GM06990 (cell line): ENCODE measurements around the gene ITGB2.

Experiments used
- DNase-seq: peaks from one replicate; pipeline ENCODE4 v3.0.0-alpha.2; 2011; ENCODE audit not compliant: insufficient read length; ENCODE audit errors: extremely low read depth
- H3K27me3 ChIP-seq: replicated peaks from 2 replicates; pipeline ENCODE4 v1.6.0; 2011; ENCODE audit warnings: low read length; ENCODE audit not compliant: control insufficient read depth, insufficient read depth
- H3K36me3 ChIP-seq: 2 replicates; pipeline ENCODE4 v1.5.1; 2011; ENCODE audit warnings: low read length; ENCODE audit not compliant: control insufficient read depth, insufficient read depth
- H3K4me3 ChIP-seq: replicated peaks from 2 replicates; pipeline ENCODE4 v1.5.1; 2011; ENCODE audit warnings: low read depth, mild to moderate bottlenecking, control low read depth, low read length
- CTCF ChIP-seq: IDR thresholded peaks from 2 replicates; pipeline ENCODE4 v1.5.1; 2011; ENCODE audit warnings: low read length, control low read depth, mild to moderate bottlenecking, inconsistent platforms; ENCODE audit not compliant: insufficient read depth, poor library complexity, severe bottlenecking

ITGB2 gene

DNA sequence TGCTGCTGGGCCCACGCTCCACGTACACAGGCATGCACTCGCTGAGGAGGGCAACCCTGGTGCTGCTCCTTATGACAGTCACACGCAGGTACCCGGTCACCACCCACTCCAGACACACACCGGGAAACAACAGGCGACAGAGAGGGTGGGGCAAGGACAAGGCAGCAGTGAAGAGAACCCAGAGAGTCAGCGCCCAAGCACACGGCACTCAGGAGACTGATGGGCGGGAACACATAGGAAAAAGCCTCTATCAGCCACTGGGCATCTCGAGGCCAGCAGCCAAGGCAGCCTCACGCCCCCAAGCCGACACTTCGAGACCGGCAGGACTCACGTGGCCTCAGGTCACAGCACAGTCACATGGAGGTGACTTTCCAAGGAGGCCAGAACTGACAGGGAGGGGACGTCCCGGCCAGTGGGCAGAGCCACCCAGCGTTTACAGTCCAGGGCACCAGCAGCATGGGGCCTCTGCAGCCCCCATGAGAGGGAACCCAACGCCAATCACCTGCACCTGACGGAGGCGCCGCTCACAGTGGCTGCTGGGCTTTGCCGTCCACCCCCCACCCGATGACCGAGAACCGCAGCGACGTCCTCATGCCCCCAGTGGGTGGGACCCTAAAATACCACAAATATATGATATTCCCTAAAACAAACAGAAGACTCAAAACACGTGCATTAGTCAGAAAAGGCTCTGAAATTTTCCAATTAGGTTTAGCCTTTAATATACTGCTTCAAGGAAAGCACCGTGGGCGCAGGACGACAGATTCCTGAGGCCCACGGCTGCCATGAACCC lies 66.9 kb downstream of the ITGB2 start:
- no peak for TF ChIP-seq CTCF
- no peaks in the 10 kb centered on the region for H3K27me3 ChIP-seq
- H3K36me3 ChIP-seq, result peaks cover 31% of the 10 kb centered on the region
- no peak for DNase-seq
- no peak overlapping the region for H3K4me3 ChIP-seq

DNA sequence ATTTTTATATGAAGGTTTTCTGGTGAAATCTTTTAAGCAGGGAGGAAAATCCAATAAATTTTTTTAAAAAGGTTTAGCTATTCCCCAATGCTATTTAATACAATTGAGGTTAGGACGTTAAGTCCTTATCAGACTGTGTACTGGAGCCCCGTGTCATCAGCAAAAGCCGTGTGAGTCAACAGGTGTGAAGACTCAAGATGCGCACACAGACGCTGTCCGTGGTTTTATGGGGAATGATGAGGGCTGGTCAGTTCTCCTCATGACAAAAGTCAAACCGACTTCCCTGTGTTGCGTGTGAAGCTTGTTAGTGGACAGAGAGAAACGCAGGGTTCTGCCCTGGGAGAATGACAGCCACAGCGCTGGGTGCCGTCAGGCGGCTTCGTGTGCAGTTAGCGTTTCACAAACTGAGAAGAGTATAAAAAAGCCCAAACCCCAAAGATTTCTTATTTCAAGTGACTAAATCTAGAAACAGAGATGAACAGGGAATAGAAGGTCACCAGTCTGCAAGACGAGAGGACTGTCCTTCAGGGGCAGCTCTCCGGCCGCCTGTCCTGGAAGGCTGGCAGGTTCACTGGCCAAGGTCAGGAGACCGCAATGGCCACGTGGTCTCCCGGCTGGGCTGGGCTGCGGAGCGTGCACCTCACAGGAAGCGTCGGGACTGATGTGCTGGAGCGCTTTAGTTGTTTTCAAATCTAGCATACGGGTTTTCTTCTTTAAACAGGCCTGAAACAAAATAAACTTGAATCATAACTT lies 69.6 kb downstream of the ITGB2 start:
- no peak for DNase-seq
- no peak for TF ChIP-seq CTCF
- H3K36me3 ChIP-seq, result peaks cover 27% of the 10 kb centered on the region
- H3K4me3 ChIP-seq, result no peak overlapping the region
- no peaks in the 10 kb centered on the region for H3K27me3 ChIP-seq

DNA sequence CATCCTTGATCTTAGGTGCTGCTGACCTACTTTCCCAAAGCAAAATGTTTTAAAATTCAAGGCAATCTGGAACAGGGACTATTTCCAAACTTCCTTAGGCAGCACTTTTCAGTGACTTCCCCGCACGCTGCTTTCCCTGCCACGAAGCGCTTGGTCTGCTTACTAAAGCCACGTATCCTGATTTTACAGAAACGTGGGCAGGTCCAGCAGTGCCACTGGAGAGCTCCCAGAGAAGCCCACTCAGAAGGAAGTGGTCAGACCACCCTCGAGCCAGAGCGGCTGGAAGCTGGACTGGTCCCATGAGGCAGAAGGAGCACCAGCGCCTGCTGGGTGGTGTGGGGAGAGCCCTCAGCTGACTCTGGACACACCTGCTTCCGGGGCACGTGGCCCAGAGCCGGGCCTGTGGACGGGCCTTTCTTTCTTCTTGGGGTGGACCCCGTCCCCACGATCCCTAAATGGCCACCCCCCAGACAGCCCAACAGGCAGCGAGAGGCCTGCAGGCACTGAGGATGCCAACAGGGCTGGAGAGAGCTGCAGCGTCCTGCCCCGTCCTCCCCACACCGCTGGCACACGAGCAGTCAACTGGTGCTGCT lies 70.4 kb downstream of the ITGB2 start:
- H3K27me3 ChIP-seq, result no peaks in the 10 kb centered on the region; the same call in 1 of the 2 replicates
- peaks cover 22% of the 10 kb centered on the region for H3K36me3 ChIP-seq
- DNase-seq, result no peak
- H3K4me3 ChIP-seq, result no peak overlapping the region
- TF ChIP-seq CTCF, result no peak

DNA sequence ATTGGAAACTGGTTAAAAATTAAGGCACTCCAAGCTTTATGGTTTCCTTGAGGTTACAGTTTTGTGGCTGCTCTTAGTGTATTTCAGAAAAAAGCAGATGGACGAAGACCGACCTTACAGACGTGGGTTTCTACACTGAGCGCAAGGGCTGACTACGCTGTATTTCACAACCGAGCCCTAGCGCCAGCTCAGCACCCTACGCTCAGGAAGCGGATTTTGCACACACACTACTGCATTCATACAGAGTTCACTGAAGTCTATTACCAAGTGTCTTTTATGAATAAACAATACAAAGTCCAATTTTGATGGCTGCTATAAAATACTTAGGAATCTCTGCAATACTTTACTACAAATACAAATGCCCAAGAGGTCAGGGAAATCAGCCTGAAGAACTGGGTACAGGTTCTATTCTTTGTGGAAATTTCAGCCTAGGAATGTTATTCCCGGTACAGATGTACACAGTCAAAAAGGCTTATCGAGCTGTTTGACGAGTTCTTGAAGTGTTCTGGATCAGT lies 71.0 kb downstream of the ITGB2 start:
- no peak for TF ChIP-seq CTCF
- Histone ChIP-seq H3K4me3 (no peak overlapping the region), H3K36me3 (peaks cover 20% of the 10 kb centered on the region), H3K27me3 (no peaks in the 10 kb centered on the region; the same call in 1 of the 2 replicates)
- DNase-seq, result no peak

DNA sequence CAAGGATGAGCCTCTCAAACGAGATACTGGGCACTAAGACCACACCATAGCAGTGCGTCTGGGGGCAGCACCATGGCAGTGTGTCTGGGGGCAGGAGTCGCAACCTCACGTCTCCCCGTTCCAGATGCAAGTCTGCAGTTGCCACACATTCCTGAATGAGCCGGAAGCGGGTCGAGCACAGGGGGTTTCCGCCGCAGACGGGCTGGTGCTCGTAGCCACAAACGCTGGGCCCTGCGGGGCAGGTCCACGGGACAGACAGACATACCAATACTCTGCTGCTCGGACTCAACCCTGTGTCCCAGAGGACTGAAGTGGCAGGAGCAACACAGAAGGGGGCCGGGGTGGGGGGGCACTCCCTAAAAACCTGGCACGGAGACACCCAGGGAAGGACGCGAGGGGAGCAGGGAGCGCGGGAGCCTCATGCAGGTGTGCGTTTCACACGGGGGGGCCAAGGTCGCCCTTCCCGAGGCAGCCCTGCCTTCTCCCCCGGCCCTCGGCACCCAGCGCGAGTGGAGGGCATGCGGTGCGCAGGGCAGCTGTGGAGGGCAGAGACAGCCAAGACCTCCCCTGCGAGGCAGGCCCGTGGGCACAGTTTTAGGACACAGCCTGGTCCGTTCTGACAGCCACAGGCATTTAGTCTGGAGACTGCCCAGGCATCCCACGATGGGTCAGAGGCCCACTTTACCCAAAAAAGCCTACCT lies 71.7 kb downstream of the ITGB2 start:
- no peaks in the 10 kb centered on the region; the same call in 1 of the 2 replicates for H3K27me3 ChIP-seq
- no peak overlapping the region for H3K4me3 ChIP-seq
- TF ChIP-seq CTCF, result no peak
- peaks cover 15% of the 10 kb centered on the region for H3K36me3 ChIP-seq
- no peak for DNase-seq
